Measurements from ENCODE around the gene PPP3R2.

- TF ChIP-seq CTCF (conservative IDR thresholded peaks at IDR 0.05; ENCODE audit: low read length) = no peak
- TF ChIP-seq EZH2phosphoT487 (IDR thresholded peaks at IDR 0.05; ENCODE audit: borderline replicate concordance) = no peak
Observed at GRCh38 chr9:101639785-101640665, 45.3 kb upstream of the PPP3R2 start.

Measured in Loucy (cell line).